ENCODE measurements around the gene EDAR.
A peak's percentile ranks its signal among the peaks of the same experiment; 100 is the strongest.

The EDAR gene

DNA sequence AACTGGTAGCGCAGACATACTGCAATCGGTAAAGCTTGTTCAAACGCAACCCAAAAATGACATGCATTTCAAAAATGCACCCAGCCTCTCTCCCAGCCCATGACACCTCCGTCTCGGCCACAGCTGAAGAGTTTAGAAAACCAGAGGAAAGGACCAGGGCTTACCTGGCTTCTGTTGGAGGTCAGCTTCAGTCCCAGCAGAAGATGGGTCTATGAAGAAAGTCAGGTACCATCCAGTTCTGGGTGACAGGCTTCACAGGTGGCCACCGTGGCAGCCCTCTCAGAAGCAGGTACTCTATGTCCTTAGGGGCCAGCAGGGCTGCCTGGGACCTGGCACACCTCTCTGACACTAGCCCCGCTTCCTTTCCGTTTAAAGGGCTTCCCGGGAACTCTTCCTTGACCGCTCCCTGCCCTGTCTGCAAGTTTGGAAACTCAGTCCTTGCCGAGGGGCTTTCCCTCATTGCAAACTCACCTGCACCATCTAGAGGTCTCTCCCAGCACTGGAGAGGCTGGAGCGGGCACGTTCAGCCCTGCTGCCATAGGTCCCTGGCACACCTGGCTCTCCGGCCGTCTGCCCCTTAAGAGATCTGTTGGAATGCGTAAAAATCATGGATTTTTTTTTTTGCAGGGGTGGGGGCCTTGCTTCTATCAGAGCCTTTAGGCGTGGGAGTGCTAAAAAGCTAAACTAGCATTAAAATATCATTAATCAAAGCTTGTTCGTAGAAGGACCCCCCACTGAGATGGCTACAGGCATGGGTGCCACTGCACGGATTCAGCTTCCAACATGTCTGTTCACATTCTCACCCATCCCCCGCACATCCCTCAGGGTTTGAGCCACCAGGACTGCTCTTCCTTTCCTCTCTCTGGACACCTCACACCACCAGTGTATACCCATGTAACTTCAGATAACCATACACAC, at the start of gene EDAR:
Gene EDAR, minus strand, starts transcription at position 425 of the 918 bp plus-strand sequence. CDS start 58,206 bp downstream, outside the sequence.
- H3K4me1 ChIP-seq (ENCODE audit: insufficient read depth, low read length, severe bottlenecking): no peaks in the 10 kb centered on the region

DNA sequence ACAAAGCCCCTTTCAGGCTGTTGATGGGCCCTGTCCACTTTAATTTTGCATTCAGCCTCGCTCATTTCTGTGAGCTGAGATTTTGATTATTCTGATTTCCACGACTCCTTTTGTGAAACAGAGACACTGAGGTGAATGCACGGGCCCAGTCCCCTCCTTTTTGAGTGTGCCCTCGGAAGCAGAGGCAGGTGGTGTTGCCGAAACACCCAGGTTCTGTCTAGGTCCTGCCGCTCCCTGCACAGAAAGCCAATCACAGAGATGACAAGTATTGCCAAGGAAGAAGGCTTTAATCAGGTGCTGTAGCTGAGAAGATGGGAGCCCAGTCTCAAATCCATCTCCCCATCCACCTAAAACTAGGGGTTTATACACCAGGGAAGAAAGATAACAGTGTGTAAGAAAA, 44.2 kb upstream of the EDAR start:
- H3K9me3 ChIP-seq (ENCODE audit: low read length): no peaks in the 10 kb centered on the region
- 0 out of 2 replicates have a peak, but pooled peaks cover 6% of the 10 kb centered on the region for H3K27me3 ChIP-seq (ENCODE audit: insufficient read depth, low read length)
- no peak overlapping the region for H3K4me3 ChIP-seq (ENCODE audit: low read depth, low read length, poor library complexity, severe bottlenecking)
- no peaks in the 10 kb centered on the region for H3K79me2 ChIP-seq (ENCODE audit: insufficient read depth, low read length)
- no peaks in the 10 kb centered on the region for H3K9me2 ChIP-seq (ENCODE audit: low read depth, low read length)
- H3K27ac ChIP-seq (ENCODE audit: low read depth, low read length, poor library complexity, severe bottlenecking): no peak overlapping the region
- no peak overlapping the region for H2AFZ ChIP-seq (ENCODE audit: low read length)
- no peaks in the 10 kb centered on the region for H4K20me1 ChIP-seq (ENCODE audit: insufficient read depth, low read length)
- TF ChIP-seq EZH2 (IDR thresholded peaks at IDR 0.05; ENCODE audit: borderline replicate concordance, low read length): no peak
- TF ChIP-seq, protein P1, sequence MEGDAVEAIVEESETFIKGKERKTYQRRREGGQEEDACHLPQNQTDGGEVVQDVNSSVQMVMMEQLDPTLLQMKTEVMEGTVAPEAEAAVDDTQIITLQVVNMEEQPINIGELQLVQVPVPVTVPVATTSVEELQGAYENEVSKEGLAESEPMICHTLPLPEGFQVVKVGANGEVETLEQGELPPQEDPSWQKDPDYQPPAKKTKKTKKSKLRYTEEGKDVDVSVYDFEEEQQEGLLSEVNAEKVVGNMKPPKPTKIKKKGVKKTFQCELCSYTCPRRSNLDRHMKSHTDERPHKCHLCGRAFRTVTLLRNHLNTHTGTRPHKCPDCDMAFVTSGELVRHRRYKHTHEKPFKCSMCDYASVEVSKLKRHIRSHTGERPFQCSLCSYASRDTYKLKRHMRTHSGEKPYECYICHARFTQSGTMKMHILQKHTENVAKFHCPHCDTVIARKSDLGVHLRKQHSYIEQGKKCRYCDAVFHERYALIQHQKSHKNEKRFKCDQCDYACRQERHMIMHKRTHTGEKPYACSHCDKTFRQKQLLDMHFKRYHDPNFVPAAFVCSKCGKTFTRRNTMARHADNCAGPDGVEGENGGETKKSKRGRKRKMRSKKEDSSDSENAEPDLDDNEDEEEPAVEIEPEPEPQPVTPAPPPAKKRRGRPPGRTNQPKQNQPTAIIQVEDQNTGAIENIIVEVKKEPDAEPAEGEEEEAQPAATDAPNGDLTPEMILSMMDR (IDR thresholded peaks at IDR 0.05; ENCODE audit: low read length): no peak
- H3K4me2 ChIP-seq (ENCODE audit: low read length): no peak overlapping the region
- H3K4me1 ChIP-seq (ENCODE audit: insufficient read depth, low read length, severe bottlenecking): peaks cover 17% of the 10 kb centered on the region
- H3F3A ChIP-seq (ENCODE audit: insufficient read depth, low read length): no peaks in the 10 kb centered on the region
- H3K36me3 ChIP-seq (ENCODE audit: insufficient read depth, low read length): no peaks in the 10 kb centered on the region; the same call in 1 of the 2 replicates
- H3K9ac ChIP-seq (ENCODE audit: low read length): no peak overlapping the region

More for the DNA sequence above, at the start of gene EDAR:
- no peak within 1 kb of the TSS for H3K27ac ChIP-seq (ENCODE audit: low read depth, low read length, poor library complexity, severe bottlenecking)
- no peak within 1 kb of the TSS for H3K9ac ChIP-seq (ENCODE audit: low read length)
- no peak within 1 kb of the TSS for H3K4me3 ChIP-seq (ENCODE audit: low read depth, low read length, poor library complexity, severe bottlenecking)
- H3F3A ChIP-seq (ENCODE audit: insufficient read depth, low read length): no peaks in the 10 kb centered on the region
- no peaks in the 10 kb centered on the region for H4K20me1 ChIP-seq (ENCODE audit: insufficient read depth, low read length)
- TF ChIP-seq, protein P1 (IDR thresholded peaks at IDR 0.05; ENCODE audit: low read length): peak; percentile 45
- TF ChIP-seq EZH2 (IDR thresholded peaks at IDR 0.05; ENCODE audit: borderline replicate concordance, low read length): no peak
- H3K4me2 ChIP-seq (ENCODE audit: low read length): no peak within 1 kb of the TSS
- H3K79me2 ChIP-seq (ENCODE audit: insufficient read depth, low read length): no peaks in the 10 kb centered on the region
- H3K36me3 ChIP-seq (ENCODE audit: insufficient read depth, low read length): no peaks in the 10 kb centered on the region
- no peaks in the 10 kb centered on the region for H3K27me3 ChIP-seq (ENCODE audit: insufficient read depth, low read length)
- H3K9me2 ChIP-seq (ENCODE audit: low read depth, low read length): no peaks in the 10 kb centered on the region
- no peak within 1 kb of the TSS for H2AFZ ChIP-seq (ENCODE audit: low read length)
- no peaks in the 10 kb centered on the region for H3K9me3 ChIP-seq (ENCODE audit: low read length)

DNA sequence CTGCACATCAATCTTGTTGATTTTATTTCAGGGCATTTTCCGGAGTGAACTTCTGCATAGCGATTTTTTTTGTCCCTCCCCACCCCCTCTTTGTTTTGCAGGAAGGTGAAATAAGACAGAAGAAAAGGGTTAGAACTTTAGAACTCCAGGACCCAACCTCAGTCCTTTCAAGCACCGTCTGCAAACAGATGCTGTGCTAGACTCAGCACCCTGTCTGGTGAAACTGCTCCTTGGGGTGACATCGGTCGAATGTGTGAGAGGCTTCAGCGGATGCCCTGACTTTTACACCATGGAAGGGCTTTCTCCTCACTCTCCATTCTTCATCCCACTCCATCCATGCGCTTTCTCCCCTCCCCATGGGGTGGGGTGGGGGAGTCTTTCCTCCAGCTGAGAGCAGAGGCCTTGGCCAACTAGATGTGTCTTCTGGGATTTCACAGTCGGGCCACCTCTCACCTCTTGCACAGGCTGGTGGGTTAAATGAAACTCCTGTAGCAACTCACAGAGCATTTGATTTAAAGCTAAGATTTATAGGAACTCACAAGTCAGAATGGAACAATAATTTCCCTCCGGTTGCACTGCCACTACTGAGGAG, 43.3 kb upstream of the EDAR start:
- H3K4me2 ChIP-seq (ENCODE audit: low read length): peak overlapping the region; percentile 78
- H3F3A ChIP-seq (ENCODE audit: insufficient read depth, low read length): no peaks in the 10 kb centered on the region
- no peaks in the 10 kb centered on the region for H3K79me2 ChIP-seq (ENCODE audit: insufficient read depth, low read length)
- peaks cover 17% of the 10 kb centered on the region for H3K4me1 ChIP-seq (ENCODE audit: insufficient read depth, low read length, severe bottlenecking)
- peak overlapping the region; percentile 49; the same call in 1 of the 2 replicates for H3K9ac ChIP-seq (ENCODE audit: low read length)
- no peak overlapping the region for H3K27ac ChIP-seq (ENCODE audit: low read depth, low read length, poor library complexity, severe bottlenecking)
- H4K20me1 ChIP-seq (ENCODE audit: insufficient read depth, low read length): no peaks in the 10 kb centered on the region
- no peak for TF ChIP-seq EZH2 (IDR thresholded peaks at IDR 0.05; ENCODE audit: borderline replicate concordance, low read length)
- TF ChIP-seq, protein P1 (IDR thresholded peaks at IDR 0.05; ENCODE audit: low read length): no peak
- H3K9me2 ChIP-seq (ENCODE audit: low read depth, low read length): no peaks in the 10 kb centered on the region
- H3K9me3 ChIP-seq (ENCODE audit: low read length): no peaks in the 10 kb centered on the region
- H3K27me3 ChIP-seq (ENCODE audit: insufficient read depth, low read length): 0 out of 2 replicates have a peak, but pooled peaks cover 6% of the 10 kb centered on the region
- 0 out of 2 replicates have a peak overlapping the region, but pooled peaks have one; percentile 44 for H2AFZ ChIP-seq (ENCODE audit: low read length)
- no peaks in the 10 kb centered on the region; the same call in 1 of the 2 replicates for H3K36me3 ChIP-seq (ENCODE audit: insufficient read depth, low read length)
- peak overlapping the region; percentile 55 for H3K4me3 ChIP-seq (ENCODE audit: low read depth, low read length, poor library complexity, severe bottlenecking)
